HepG2 (cell line): ENCODE results near the gene TMEM218. TPM values are rescaled to one million over a fixed set of nuclear protein-coding genes. Genes with fewer than 3 reads are reported as not detected.

Source experiments
- ATAC-seq: fragments of 200-7000 bp; cut with Tn5 transposase; 3 replicates; pipeline ENCODE4 v1.9.1; 2020; ENCODE audit warnings: mild to moderate bottlenecking, moderate library complexity
- BruUV-seq: library from RNA; stranded (reverse); fragments of 400-500 nt; replicated peaks from 2 replicates; lab custom pipeline; 2021; lab: Mats Ljungman, UMichigan
- CTCF ChIA-PET: fragments of 300-600 bp; formaldehyde crosslinking; extraction: SDS; loops from one replicate; lab custom pipeline; 2021; ENCODE audit warnings: low total read pairs, inconsistent platforms, low intra/inter-chr PET ratio; lab: Yijun Ruan, JAX
- POLR2A ChIA-PET: fragments of 350-600 bp; sonication (Branson Sonifier 250); formaldehyde crosslinking; loops from one replicate; lab custom pipeline; 2020; ENCODE audit warnings: antibody characterized with exemption, inconsistent platforms; lab: Yijun Ruan, JAX
- DNase-seq: peaks from one replicate; pipeline ENCODE4 v3.0.0-alpha.2; 2015; ENCODE audit warnings: low spot score
- FAIRE-seq: peaks from 3 replicates; lab custom pipeline; 2011; peaks lifted over from hg19 to GRCh38; lab: Jason Lieb, UNC
- H2AFZ ChIP-seq: one replicate; pipeline ENCODE4 v1.6.1; 2011; ENCODE audit warnings: low read length, inconsistent platforms
- H3K27ac ChIP-seq: fragments of 300-600 bp; 3 replicates; pipeline ENCODE4 v1.8.0; 2011; ENCODE audit warnings: mixed run types, mild to moderate bottlenecking, mixed read lengths, low read length, inconsistent platforms; ENCODE audit not compliant: insufficient read depth; ENCODE audit errors: extremely low read length
- H3K27me3 ChIP-seq, 2 experiments: fragments of 200-600 bp in 1 of 2; 2 replicates in 1 of 2; 3 replicates in 1 of 2; pipeline versions ENCODE4 v1.6.0 to v1.8.0; 2011; ENCODE audit warnings: low read length in 2 of 2, mild to moderate bottlenecking in 2 of 2, moderate library complexity in 2 of 2, inconsistent platforms in 1 of 2; ENCODE audit not compliant: insufficient read depth in 2 of 2, control insufficient read depth in 1 of 2
- H3K36me3 ChIP-seq, 2 experiments: fragments of 200-600 bp in 1 of 2; replicated peaks in 1 of 2; 2 replicates in 1 of 2; 3 replicates in 1 of 2; pipeline versions ENCODE4 v1.5.1 to v1.8.0; 2011; ENCODE audit warnings: low read length in 2 of 2, inconsistent platforms in 1 of 2; ENCODE audit not compliant: insufficient read depth in 2 of 2, control insufficient read depth in 1 of 2
- H3K4me1 ChIP-seq: 2 replicates; pipeline ENCODE4 v1.5.1; 2012; ENCODE audit warnings: low read length, inconsistent platforms; ENCODE audit not compliant: insufficient read depth
- H3K4me2 ChIP-seq: 2 replicates; pipeline ENCODE4 v1.6.0; 2011; ENCODE audit warnings: low read depth, low read length, inconsistent platforms
- H3K4me3 ChIP-seq, 3 experiments: fragments of 200-600 bp in 1 of 3; sonication (generic), shearing (Covaris generic) in 1 of 3; replicated peaks in 1 of 3; 2 replicates each; pipeline ENCODE4 v1.5.1; 2011 to 2016; ENCODE audit warnings: low read length in 3 of 3, inconsistent platforms in 2 of 3, low read depth in 2 of 3, mild to moderate bottlenecking in 2 of 3, control low read depth in 1 of 3, mixed read lengths in 1 of 3; ENCODE audit not compliant: insufficient read depth in 1 of 3
- H3K79me2 ChIP-seq: one replicate; pipeline ENCODE4 v1.6.1; 2011; ENCODE audit warnings: low read length, inconsistent platforms; ENCODE audit not compliant: insufficient read depth
- H3K9ac ChIP-seq: 2 replicates; pipeline ENCODE4 v1.6.0; 2011; ENCODE audit warnings: mild to moderate bottlenecking, low read depth, low read length, inconsistent platforms; ENCODE audit not compliant: insufficient read depth
- H3K9me3 ChIP-seq: 2 replicates; pipeline ENCODE4 v1.5.1; 2012; ENCODE audit warnings: mild to moderate bottlenecking, low read length
- H4K20me1 ChIP-seq: 2 replicates; pipeline ENCODE4 v1.6.0; 2011; ENCODE audit warnings: inconsistent platforms, mild to moderate bottlenecking, low read length, moderate library complexity; ENCODE audit not compliant: insufficient read depth
- MIER3 ChIP-seq: IDR thresholded peaks from 2 replicates; pipeline ENCODE4 v1.6.1; 2016; ENCODE audit warnings: missing compliant biosample characterization, borderline replicate concordance
- PHF8 ChIP-seq: sonication (generic); formaldehyde crosslinking; IDR thresholded peaks from 2 replicates; pipeline ENCODE4 v1.5.0; 2020; ENCODE audit warnings: missing genetic modification reagents
- REXO4 ChIP-seq: sonication (generic); formaldehyde crosslinking; IDR thresholded peaks from 2 replicates; pipeline ENCODE4 v1.8.0; 2022; ENCODE audit warnings: missing genetic modification reagents, mild to moderate bottlenecking, borderline replicate concordance
- SRSF1 ChIP-seq: fragments of 200-400 bp; formaldehyde crosslinking; optimal IDR thresholded peaks from 2 replicates; pipeline ENCODE3; 2017; ENCODE audit warnings: mild to moderate bottlenecking, low read depth, low read length, moderate library complexity
- XBP1 ChIP-seq: sonication (generic); formaldehyde crosslinking; IDR thresholded peaks from 2 replicates; pipeline ENCODE4 v1.5.0; 2020; ENCODE audit warnings: missing genetic modification reagents
- ZBTB7B ChIP-seq: sonication (generic); formaldehyde crosslinking; IDR thresholded peaks from 2 replicates; pipeline ENCODE4 v1.4.0; 2020; ENCODE audit warnings: missing genetic modification reagents
- ZC3H4 ChIP-seq: sonication (generic); formaldehyde crosslinking; IDR thresholded peaks from 2 replicates; pipeline ENCODE4 v1.4.0; 2020; ENCODE audit warnings: missing genetic modification reagents, borderline replicate concordance
- ZNF546 ChIP-seq: sonication (generic); formaldehyde crosslinking; conservative IDR thresholded peaks from 2 replicates; pipeline ENCODE4 v1.8.1; 2023; ENCODE audit warnings: mild to moderate bottlenecking, missing genetic modification reagents
- ZNF766 ChIP-seq: sonication (generic); formaldehyde crosslinking; IDR thresholded peaks from 2 replicates; pipeline ENCODE4 v1.5.0; 2020; ENCODE audit warnings: missing genetic modification reagents, borderline replicate concordance
- WGBS: methylation state at CpG from one replicate; pipeline ENCODE4 v1.1.6; 2017; ENCODE audit warnings: low lambda C conversion rate; 5-methylcytosine and 5-hydroxymethylcytosine counted together
- in situ Hi-C: cut with HindIII; loops from 2 replicates; pipeline ENCODE4 v1.10.0; 2017; ENCODE audit warnings: low pct_unique_long_range_greater_than_20kb; ENCODE audit not compliant: extremely low pct_ligation_motif_present
- intact Hi-C: fragments of 100-400 bp; cut with micrococcal nuclease; formaldehyde crosslinking; loops from one replicate; pipeline ENCODE4 v1.10.0; 2022; ENCODE audit not compliant: unreplicated experiment
- polyA plus RNA-seq, 8 experiments: library from polyadenylated mRNA; depleted of rRNA in 3 of 8; stranded (reverse) in 7 of 8; unstranded in 1 of 8; fragments of >200 nt; fragmentation: Illumina TruSeq in 4 of 8; extraction: Trizol in 4 of 8; gene quantifications; 2 replicates each; pipeline versions ENCODE4 v1.2.1 to v1.2.3, GENCODE V29; 2011 to 2016; ENCODE audit warnings: low read depth in 4 of 8, missing spikeins in 1 of 8, mixed read lengths in 1 of 8; ENCODE audit not compliant: insufficient read depth in 1 of 8
- total RNA-seq, 5 experiments: library from RNA; depleted of rRNA; stranded (reverse); fragments of >200 nt; fragmentation: Illumina TruSeq; extraction: Trizol; gene quantifications; 2 replicates each; pipeline ENCODE4 v1.2.3, GENCODE V29; 2016; ENCODE audit warnings: low read depth in 1 of 5
- TF ChIP-seq, protein P1 (sequence below): sonication (generic); formaldehyde crosslinking; IDR thresholded peaks from 2 replicates; pipeline ENCODE4 v1.8.0; 2022; ENCODE audit warnings: missing genetic modification reagents, mild to moderate bottlenecking, moderate library complexity, borderline replicate concordance
- TF ChIP-seq, protein P2 (sequence below): sonication (generic); formaldehyde crosslinking; IDR thresholded peaks from 2 replicates; pipeline ENCODE4 v1.5.0; 2020; ENCODE audit warnings: mild to moderate bottlenecking, missing genetic modification reagents, borderline replicate concordance
- TF ChIP-seq, protein P3 (sequence below): sonication (generic); formaldehyde crosslinking; IDR thresholded peaks from 2 replicates; pipeline ENCODE4 v1.8.1; 2023; ENCODE audit warnings: mild to moderate bottlenecking, moderate library complexity, missing genetic modification reagents

TMEM218 gene
- total and polyA plus RNA-seq, 2 of the 13 experiments (the other 11 are each of a cell fraction or from before 2014, with no cell fraction given), result 11.8 to 14.0 TPM

DNA sequence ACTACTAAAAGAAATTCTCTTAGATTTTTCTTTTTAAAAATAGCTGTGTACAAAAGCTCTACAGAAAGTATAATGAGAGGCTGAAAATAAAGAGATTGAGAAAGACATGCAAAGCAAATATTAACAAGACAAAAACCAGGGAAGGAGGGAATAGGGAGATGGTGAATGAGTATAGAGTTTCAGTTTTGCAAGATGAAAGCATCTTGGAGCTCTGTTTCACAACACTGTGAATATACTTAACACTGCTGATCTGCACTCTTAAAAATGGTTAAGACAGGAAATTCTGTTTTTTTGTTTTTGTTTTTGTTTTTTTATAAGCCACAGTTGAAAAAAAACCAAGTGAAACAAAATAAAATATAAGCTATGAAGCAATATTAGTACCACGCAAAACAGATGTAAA, 5.5 kb downstream of the TMEM218 start:
- 100% methylated on average over 1 of the region's 1 CpG for WGBS
- Histone ChIP-seq H3K27me3 (no peaks in the 10 kb centered on the region; a peak in 1 of 5 replicates), H3K27ac (no peak overlapping the region), H2AFZ (no peak overlapping the region), H3K4me1 (peaks cover 6% of the 10 kb centered on the region), H3K79me2 (peaks cover 3% of the 10 kb centered on the region), H3K9me3 (no peaks in the 10 kb centered on the region), H3K36me3 (no peaks in the 10 kb centered on the region), H3K4me3 (no peak overlapping the region), H3K9ac (no peak overlapping the region), H4K20me1 (no peaks in the 10 kb centered on the region), H3K4me2 (no peak overlapping the region)
- intact Hi-C loops, result no loop called here
- DNase-seq, result no peak
- ChIA-PET CTCF (no interaction called here), POLR2A (no interaction called here)
- in situ Hi-C loops, result no loop called here
- no peak for FAIRE-seq
- no TSS peak for BruUV-seq
- ATAC-seq, result no peak
- TF ChIP-seq REXO4 (CRISPR knock-in tag) (no peak), SRSF1 (no peak), ZNF546 (CRISPR knock-in tag) (no peak), MIER3 (CRISPR knock-in tag) (no peak), ZC3H4 (CRISPR knock-in tag) (no peak), ZNF766 (no peak), XBP1 (CRISPR knock-in tag) (no peak), ZBTB7B (CRISPR knock-in tag) (no peak), PHF8 (CRISPR knock-in tag) (no peak)
- TF ChIP-seq, protein P1, sequence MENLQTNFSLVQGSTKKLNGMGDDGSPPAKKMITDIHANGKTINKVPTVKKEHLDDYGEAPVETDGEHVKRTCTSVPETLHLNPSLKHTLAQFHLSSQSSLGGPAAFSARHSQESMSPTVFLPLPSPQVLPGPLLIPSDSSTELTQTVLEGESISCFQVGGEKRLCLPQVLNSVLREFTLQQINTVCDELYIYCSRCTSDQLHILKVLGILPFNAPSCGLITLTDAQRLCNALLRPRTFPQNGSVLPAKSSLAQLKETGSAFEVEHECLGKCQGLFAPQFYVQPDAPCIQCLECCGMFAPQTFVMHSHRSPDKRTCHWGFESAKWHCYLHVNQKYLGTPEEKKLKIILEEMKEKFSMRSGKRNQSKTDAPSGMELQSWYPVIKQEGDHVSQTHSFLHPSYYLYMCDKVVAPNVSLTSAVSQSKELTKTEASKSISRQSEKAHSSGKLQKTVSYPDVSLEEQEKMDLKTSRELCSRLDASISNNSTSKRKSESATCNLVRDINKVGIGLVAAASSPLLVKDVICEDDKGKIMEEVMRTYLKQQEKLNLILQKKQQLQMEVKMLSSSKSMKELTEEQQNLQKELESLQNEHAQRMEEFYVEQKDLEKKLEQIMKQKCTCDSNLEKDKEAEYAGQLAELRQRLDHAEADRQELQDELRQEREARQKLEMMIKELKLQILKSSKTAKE (CRISPR knock-in tag), result no peak
- TF ChIP-seq, protein P2, sequence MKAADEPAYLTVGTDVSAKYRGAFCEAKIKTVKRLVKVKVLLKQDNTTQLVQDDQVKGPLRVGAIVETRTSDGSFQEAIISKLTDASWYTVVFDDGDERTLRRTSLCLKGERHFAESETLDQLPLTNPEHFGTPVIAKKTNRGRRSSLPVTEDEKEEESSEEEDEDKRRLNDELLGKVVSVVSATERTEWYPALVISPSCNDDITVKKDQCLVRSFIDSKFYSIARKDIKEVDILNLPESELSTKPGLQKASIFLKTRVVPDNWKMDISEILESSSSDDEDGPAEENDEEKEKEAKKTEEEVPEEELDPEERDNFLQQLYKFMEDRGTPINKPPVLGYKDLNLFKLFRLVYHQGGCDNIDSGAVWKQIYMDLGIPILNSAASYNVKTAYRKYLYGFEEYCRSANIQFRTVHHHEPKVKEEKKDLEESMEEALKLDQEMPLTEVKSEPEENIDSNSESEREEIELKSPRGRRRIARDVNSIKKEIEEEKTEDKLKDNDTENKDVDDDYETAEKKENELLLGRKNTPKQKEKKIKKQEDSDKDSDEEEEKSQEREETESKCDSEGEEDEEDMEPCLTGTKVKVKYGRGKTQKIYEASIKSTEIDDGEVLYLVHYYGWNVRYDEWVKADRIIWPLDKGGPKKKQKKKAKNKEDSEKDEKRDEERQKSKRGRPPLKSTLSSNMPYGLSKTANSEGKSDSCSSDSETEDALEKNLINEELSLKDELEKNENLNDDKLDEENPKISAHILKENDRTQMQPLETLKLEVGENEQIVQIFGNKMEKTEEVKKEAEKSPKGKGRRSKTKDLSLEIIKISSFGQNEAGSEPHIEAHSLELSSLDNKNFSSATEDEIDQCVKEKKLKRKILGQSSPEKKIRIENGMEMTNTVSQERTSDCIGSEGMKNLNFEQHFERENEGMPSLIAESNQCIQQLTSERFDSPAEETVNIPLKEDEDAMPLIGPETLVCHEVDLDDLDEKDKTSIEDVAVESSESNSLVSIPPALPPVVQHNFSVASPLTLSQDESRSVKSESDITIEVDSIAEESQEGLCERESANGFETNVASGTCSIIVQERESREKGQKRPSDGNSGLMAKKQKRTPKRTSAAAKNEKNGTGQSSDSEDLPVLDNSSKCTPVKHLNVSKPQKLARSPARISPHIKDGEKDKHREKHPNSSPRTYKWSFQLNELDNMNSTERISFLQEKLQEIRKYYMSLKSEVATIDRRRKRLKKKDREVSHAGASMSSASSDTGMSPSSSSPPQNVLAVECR (CRISPR knock-in tag), result no peak
- TF ChIP-seq, protein P3, sequence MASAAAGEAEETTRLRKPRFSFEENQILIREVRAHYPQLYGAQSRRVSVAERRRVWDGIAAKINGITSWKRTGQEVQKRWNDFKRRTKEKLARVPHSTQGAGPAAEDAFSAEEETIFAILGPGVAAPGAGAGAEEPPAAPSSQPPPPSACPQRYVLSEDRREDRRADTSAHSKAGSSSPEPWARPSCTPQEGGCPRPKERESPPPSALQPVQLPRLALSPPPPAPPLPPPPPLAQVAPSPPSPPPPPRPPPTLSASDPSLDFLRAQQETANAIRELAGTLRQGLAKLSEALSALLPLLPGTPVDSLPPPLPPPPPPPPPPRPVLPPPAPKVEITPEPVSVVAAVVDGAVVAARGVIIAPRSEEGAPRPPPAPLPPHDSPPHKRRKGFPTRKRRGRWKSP (CRISPR knock-in tag), result no peak
